Pancreas (tissue), 10 donors: ENCODE measurements around the gene SASH1. TPM values are rescaled to one million over a fixed set of nuclear protein-coding genes. Genes with fewer than 3 reads are reported as not detected.

Experiments
- ATAC-seq, 4 donors: fragments of 200-7000 bp; cut with Tn5 transposase; one replicate each; pipeline versions ENCODE4 v1.8.0 to v1.9.1; 2020; ENCODE audit warnings: mild to moderate bottlenecking in 4 of 4, moderate library complexity in 4 of 4
- DNase-seq, 6 donors: peaks; one replicate each; pipeline ENCODE4 v3.0.0-alpha.2; 2020
- FAIRE-seq: peaks from 2 replicates; lab custom pipeline; 2012; peaks lifted over from hg19 to GRCh38; lab: Jason Lieb, UNC
- H3K27ac ChIP-seq, 4 donors: fragments of 200-600 bp; sonication (generic); 1 replicate in 3 of 4; 2 replicates in 1 of 4; pipeline versions ENCODE4 v1.5.0 to v1.8.0; 2020
- H3K27me3 ChIP-seq, 4 donors: fragments of 200-600 bp; one replicate each; pipeline ENCODE4 v1.8.0; 2021
- H3K36me3 ChIP-seq, 3 donors: fragments of 200-600 bp; sonication (generic) in 1 of 3; one replicate each; pipeline versions ENCODE4 v1.5.0 to v1.8.0; 2020 to 2021
- H3K4me1 ChIP-seq, 3 donors: fragments of 200-600 bp; one replicate each; pipeline ENCODE4 v1.8.0; 2021
- H3K4me3 ChIP-seq, 4 donors: fragments of 200-600 bp; sonication (generic) in 2 of 4; one replicate each; pipeline versions ENCODE4 v1.5.0 to v1.8.0; 2020 to 2021
- H3K9me3 ChIP-seq, 4 donors: fragments of 200-600 bp; one replicate each; pipeline ENCODE4 v1.8.0; 2021
- WGBS, 2 donors: extraction: QIAGEN DNeasy Blood & Tissue Kit; methylation state at CpG; one replicate each; pipeline ENCODE4 v1.1.7; 2013; 5-methylcytosine and 5-hydroxymethylcytosine counted together
- intact Hi-C, 3 donors: fragments of 100-400 bp; cut with DNase I; formaldehyde crosslinking; loops; one replicate each; pipeline versions ENCODE4 v1.11.1 to v1.14.2; 2022
- polyA plus RNA-seq, 2 donors: library from polyadenylated mRNA; stranded (reverse); fragments of 200-250 nt; gene quantifications; one replicate each; pipeline ENCODE4 v1.2.3, GENCODE V29; 2013
- total RNA-seq, 6 donors: library from RNA; stranded (reverse); fragmentation: NEBNext Ultra II Directional in 4 of 6; extraction: Animal tissue kit (Norgen Biotek cat#: 25700) in 4 of 6; gene quantifications; one replicate each; pipeline versions ENCODE4 v1.2.1 to v1.2.4, GENCODE V29; 2021 to 2023
- TF ChIP-seq, protein P1 (sequence below), 4 donors: fragments of 200-600 bp; sonication (generic) in 3 of 4; IDR thresholded peaks; one replicate each; pipeline versions ENCODE4 v1.5.0 to v1.8.0; 2021; ENCODE audit warnings: antibody characterized with exemption in 4 of 4
- donor health status: healthy with polysubstance abuse.
- donor health status: DM: no; HTN: no; CAD: no; lungs with moderate emphysema.
- donor health status: DM: no; HTN: no; CAD: no.
- donor health status: control.
- donor health status: control.
- donor health status: Bipolar disorder and iron deficiency.
- donor health status: DM: yes; HTN: yes; CAD: no.
- donor health status: DM: no; HTN: no; CAD: no.
- donor health status: DM: no; HTN: no; CAD: no.
- donor health status: DM: yes; HTN: yes; CAD: no.

SASH1 gene
- total and polyA plus RNA-seq, 8 donors: 5.1 to 15.3 (median 8.9) TPM

DNA sequence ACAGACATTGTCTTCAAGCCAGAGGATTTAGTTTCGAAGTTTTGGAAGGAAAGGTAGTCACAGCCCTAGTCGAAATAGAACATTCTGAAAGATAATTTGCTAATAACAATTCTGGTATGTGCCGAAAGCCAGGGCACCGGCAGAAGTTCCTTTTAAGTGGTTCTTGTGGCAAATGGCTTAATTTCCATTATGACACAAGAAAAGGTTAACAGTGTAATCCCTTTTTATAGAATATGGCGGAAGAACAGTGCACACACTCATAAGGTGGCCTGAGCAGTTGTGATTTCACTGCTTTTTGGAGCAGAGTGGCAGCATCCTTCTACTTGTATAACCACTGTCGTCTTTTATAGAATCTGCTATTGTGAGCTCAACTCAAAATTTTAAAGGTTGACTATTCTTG, 152.4 kb downstream of the SASH1 start:
- DNase-seq: no peak
- ATAC-seq: no peak
- no peak overlapping the region for H3K4me3 ChIP-seq
- no peaks in the 10 kb centered on the region for H3K27me3 ChIP-seq
- no peak for FAIRE-seq
- no peaks in the 10 kb centered on the region for H3K9me3 ChIP-seq
- whole genome bisulfite sequencing, 2 donors: 93 to 94% methylated on average over 6 of the region's 6 CpGs
- no peak overlapping the region for H3K27ac ChIP-seq
- no peaks in the 10 kb centered on the region for H3K36me3 ChIP-seq
- TF ChIP-seq, protein P1, sequence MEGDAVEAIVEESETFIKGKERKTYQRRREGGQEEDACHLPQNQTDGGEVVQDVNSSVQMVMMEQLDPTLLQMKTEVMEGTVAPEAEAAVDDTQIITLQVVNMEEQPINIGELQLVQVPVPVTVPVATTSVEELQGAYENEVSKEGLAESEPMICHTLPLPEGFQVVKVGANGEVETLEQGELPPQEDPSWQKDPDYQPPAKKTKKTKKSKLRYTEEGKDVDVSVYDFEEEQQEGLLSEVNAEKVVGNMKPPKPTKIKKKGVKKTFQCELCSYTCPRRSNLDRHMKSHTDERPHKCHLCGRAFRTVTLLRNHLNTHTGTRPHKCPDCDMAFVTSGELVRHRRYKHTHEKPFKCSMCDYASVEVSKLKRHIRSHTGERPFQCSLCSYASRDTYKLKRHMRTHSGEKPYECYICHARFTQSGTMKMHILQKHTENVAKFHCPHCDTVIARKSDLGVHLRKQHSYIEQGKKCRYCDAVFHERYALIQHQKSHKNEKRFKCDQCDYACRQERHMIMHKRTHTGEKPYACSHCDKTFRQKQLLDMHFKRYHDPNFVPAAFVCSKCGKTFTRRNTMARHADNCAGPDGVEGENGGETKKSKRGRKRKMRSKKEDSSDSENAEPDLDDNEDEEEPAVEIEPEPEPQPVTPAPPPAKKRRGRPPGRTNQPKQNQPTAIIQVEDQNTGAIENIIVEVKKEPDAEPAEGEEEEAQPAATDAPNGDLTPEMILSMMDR (IDR thresholded peaks at IDR 0.05): no peak
- intact Hi-C loops: no loop called here
- H3K4me1 ChIP-seq: no peaks in the 10 kb centered on the region

DNA sequence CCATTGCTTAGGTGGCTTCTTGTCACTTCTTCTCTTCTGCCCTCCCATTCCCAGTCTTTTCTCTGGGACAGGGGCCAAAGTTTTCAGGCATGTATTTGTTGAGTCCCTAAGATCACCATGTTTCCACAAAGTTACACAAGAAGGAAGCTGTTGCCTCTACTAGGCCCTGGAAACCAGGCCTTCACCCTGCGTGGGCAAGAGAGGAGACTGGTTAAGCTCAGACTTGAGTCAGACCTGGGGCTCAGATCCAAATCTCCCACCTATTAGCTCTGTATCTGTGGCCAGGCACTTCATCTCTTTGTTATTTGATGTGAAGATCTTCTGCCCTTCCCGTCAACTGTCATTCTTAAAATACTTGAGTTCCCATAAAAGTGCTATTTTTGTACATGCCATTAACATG, 154.6 kb downstream of the SASH1 start:
- FAIRE-seq (no peak), ATAC-seq (no peak)
- H3K27ac ChIP-seq: no peak overlapping the region

DNA sequence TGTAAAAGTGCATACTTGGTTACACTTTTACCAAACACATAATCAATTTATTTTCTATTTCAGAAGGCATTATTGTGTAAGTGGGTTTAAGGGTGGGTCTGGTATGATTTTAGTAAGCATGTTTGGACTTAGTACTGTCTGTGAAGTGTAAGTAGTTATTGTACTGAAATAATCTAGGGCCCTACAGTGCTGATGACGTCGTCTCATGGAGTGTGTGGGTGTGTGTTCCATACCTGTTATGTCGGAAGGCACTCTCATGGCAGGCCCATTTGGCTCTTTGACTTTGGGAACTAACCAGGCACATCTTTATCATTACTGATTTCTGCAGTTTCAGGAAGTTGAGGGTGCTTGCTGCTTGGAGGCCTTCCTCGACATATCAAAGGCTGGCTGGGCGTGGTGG, 155.1 kb downstream of the SASH1 start:
- H3K27me3 ChIP-seq: no peaks in the 10 kb centered on the region
- no peaks in the 10 kb centered on the region for H3K36me3 ChIP-seq
- H3K4me1 ChIP-seq: no peaks in the 10 kb centered on the region
- no peak for DNase-seq
- no peak overlapping the region for H3K27ac ChIP-seq
- H3K4me3 ChIP-seq: no peak overlapping the region
- intact Hi-C loops: no loop called here
- TF ChIP-seq, protein P1 (IDR thresholded peaks at IDR 0.05): no peak
- H3K9me3 ChIP-seq: no peaks in the 10 kb centered on the region
- 96 to 98% methylated on average over 5 of the region's 5 CpGs for WGBS, 2 donors
- FAIRE-seq: no peak
- no peak for ATAC-seq

More for the DNA sequence above, 154.6 kb downstream of the SASH1 start:
- whole genome bisulfite sequencing, 2 donors: 86 to 93% methylated on average over 2 of the region's 2 CpGs
- Histone ChIP-seq H3K9me3 (no peaks in the 10 kb centered on the region), H3K36me3 (no peaks in the 10 kb centered on the region), H3K4me3 (no peak overlapping the region), H3K4me1 (no peaks in the 10 kb centered on the region), H3K27me3 (no peaks in the 10 kb centered on the region)
- DNase-seq: no peak
- intact Hi-C loops: no loop called here
- TF ChIP-seq, protein P1 (IDR thresholded peaks at IDR 0.05): no peak

DNA sequence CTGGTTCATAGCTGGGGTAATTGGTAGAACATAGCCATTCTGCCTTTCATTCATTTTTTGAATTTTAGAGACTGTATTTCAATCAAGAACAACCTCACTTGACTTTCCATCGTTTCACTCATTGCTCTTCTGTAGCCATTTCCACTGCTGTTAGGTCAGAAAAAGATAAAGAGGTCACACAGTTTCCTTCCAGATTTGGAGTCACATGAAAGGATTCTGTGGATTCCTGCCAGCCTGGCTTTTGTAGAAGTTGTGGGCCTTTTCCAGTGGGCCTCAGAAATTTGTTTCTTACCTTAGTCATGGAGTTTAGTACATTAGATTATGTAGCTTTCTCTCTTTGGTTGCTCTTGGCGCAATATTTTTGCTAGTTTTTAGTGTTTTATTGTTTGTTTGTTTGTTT, 157.8 kb downstream of the SASH1 start:
- no peaks in the 10 kb centered on the region for H3K9me3 ChIP-seq
- no peaks in the 10 kb centered on the region for H3K36me3 ChIP-seq
- H3K27me3 ChIP-seq: no peaks in the 10 kb centered on the region
- TF ChIP-seq, protein P1 (IDR thresholded peaks at IDR 0.05): no peak
- DNase-seq (no peak), FAIRE-seq (no peak), ATAC-seq (no peak)
- H3K4me3 ChIP-seq: no peak overlapping the region
- no peak overlapping the region for H3K27ac ChIP-seq
- WGBS, 2 donors: 77 to 79% methylated on average over 2 of the region's 2 CpGs
- intact Hi-C loops: no loop called here
- no peaks in the 10 kb centered on the region for H3K4me1 ChIP-seq

DNA sequence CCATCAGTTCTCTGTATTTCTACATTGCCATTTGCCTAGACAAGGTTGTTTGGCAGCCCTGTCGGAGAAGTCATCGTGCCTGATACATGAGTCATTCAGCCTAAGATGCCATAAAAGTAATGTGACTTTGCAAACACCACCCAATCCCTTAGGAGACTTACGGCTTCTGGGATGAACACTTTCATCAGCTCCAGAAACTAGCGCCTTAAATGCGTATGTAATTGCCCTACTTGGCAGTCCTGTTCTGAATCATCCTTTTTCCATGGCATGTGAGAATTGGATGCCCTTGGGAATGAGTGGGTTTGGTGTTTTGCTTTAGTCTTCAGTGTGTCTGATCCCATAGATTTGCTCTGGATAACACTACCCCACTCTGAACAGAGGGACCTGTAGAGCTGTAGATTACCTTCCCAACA, 158.5 kb downstream of the SASH1 start:
- Histone ChIP-seq H3K27me3 (no peaks in the 10 kb centered on the region), H3K4me3 (no peak overlapping the region), H3K4me1 (no peaks in the 10 kb centered on the region), H3K36me3 (no peaks in the 10 kb centered on the region), H3K9me3 (no peaks in the 10 kb centered on the region), H3K27ac (peak overlapping the region in 1 of 4 donors; percentile 19)
- WGBS, 2 donors: 91 to 93% methylated on average over 5 of the region's 5 CpGs
- TF ChIP-seq, protein P1 (IDR thresholded peaks at IDR 0.05): no peak
- DNase-seq (no peak), ATAC-seq (peak in 2 of 4 donors; percentile 64 to 69), FAIRE-seq (no peak)
- intact Hi-C loops: no loop called here
